T-helper 1 cell treated with Interleukin-12 subunit alpha and Interleukin-12 subunit beta and Interleukin-4 antibody, amounts not matched to agents 30 ng/mL and 1 ng/mL, for 36 hours (primary cell): Measurements from ENCODE around the gene OTUD3. TPM values are rescaled to one million over a fixed set of nuclear protein-coding genes. Genes with fewer than 3 reads are reported as not detected.
"Not testable (repeated sequence)": the region's sequence is repeated elsewhere in the genome, so short reads cannot be mapped to it uniquely, and the experiment has no call there.

Source experiments
- intact Hi-C: fragments of 100-400 bp; cut with micrococcal nuclease; formaldehyde crosslinking; loops from one replicate; pipeline ENCODE4 v1.15.1; 2024
- total RNA-seq: library from RNA; stranded (reverse); gene quantifications from 2 replicates; pipeline ENCODE4 v1.2.3, GENCODE V29; 2022

OTUD3 gene
- total RNA-seq, 1 donor from 2014 or later: 13.6 TPM

GRCh38 chr1:19868575-19868974 is 13.6 kb upstream of the OTUD3 start:
- intact Hi-C loops: not testable (repeated sequence)

GRCh38 chr1:19869453-19869852 is 12.7 kb upstream of the OTUD3 start:
- intact Hi-C loops: not testable (repeated sequence)

GRCh38 chr1:19869929-19870328 is 12.3 kb upstream of the OTUD3 start:
- intact Hi-C loops: no loop called here

- intact Hi-C loops: no loop called here
These were observed 10.0 kb upstream of the OTUD3 start for GRCh38 chr1:19872190-19872589.

- intact Hi-C loops: no loop called here
These were observed 4.9 kb upstream of the OTUD3 start for GRCh38 chr1:19877181-19877750.

- intact Hi-C loops: no loop called here
These were observed 4.2 kb upstream of the OTUD3 start for GRCh38 chr1:19877821-19878636.

GRCh38 chr1:19878637-19878985 is 3.6 kb upstream of the OTUD3 start:
- intact Hi-C loops: no loop called here

- intact Hi-C loops: no loop called here
These were observed 3.0 kb upstream of the OTUD3 start for GRCh38 chr1:19879227-19879626.

GRCh38 chr1:19879661-19880060 is 2.5 kb upstream of the OTUD3 start:
- intact Hi-C loops: loop anchor here (5.0 kb wide), 3 partner anchors 392 to 1298 kb away; partner anchors contain the start of genes CAPZB, EIF4G3 and PINK1

- intact Hi-C loops: loop anchor here (5.0 kb wide), 3 partner anchors 394 to 1296 kb away; partner anchors contain the start of genes CAPZB, EIF4G3 and PINK1
These were observed 1.4 kb upstream of the OTUD3 start for GRCh38 chr1:19880841-19881240.

GRCh38 chr1:19884312-19884711 is 2.1 kb downstream of the OTUD3 start:
- intact Hi-C loops: loop anchor here (5.0 kb wide), 3 partner anchors 397 to 1293 kb away; partner anchors contain the start of genes CAPZB, EIF4G3 and PINK1

- intact Hi-C loops: no loop called here
These were observed 3.6 kb downstream of the OTUD3 start for GRCh38 chr1:19885821-19886220.

GRCh38 chr1:19888112-19888511 is 5.9 kb downstream of the OTUD3 start:
- intact Hi-C loops: no loop called here

- intact Hi-C loops: no loop called here
These were observed 7.5 kb downstream of the OTUD3 start for GRCh38 chr1:19889656-19890055.

- intact Hi-C loops: no loop called here
These were observed 9.9 kb downstream of the OTUD3 start for GRCh38 chr1:19892129-19892528.

- intact Hi-C loops: no loop called here
These were observed 10.5 kb downstream of the OTUD3 start for GRCh38 chr1:19892628-19893168.

GRCh38 chr1:19893687-19894086 is 11.5 kb downstream of the OTUD3 start:
- intact Hi-C loops: no loop called here

- intact Hi-C loops: no loop called here
These were observed 12.0 kb downstream of the OTUD3 start for GRCh38 chr1:19894218-19894617.

GRCh38 chr1:19901653-19902052 is 19.5 kb downstream of the OTUD3 start:
- intact Hi-C loops: no loop called here

- intact Hi-C loops: no loop called here
These were observed 21.4 kb downstream of the OTUD3 start for GRCh38 chr1:19903621-19904020.

GRCh38 chr1:19907456-19907855 is 25.3 kb downstream of the OTUD3 start:
- intact Hi-C loops: no loop called here

- intact Hi-C loops: no loop called here
These were observed 27.2 kb downstream of the OTUD3 start for GRCh38 chr1:19909392-19909791.

- intact Hi-C loops: no loop called here
These were observed 27.8 kb downstream of the OTUD3 start for GRCh38 chr1:19909971-19910370.
